Spleen (tissue), 7 donors: ENCODE results near the gene MBD2.

ENCODE experiments used
- CTCF ChIP-seq, 11 experiments: fragments of 200-600 bp in 7 of 11; fragments of 450-650 bp in 4 of 11; sonication (generic) in 4 of 11; IDR thresholded peaks in 8 of 11; conservative IDR thresholded peaks in 3 of 11; 1 replicate in 7 of 11; 2 replicates in 4 of 11; pipeline versions ENCODE4 v1.4.0 to v1.8.0; 2016 to 2021; ENCODE audit warnings: antibody characterized with exemption in 11 of 11, inconsistent platforms in 4 of 11, mild to moderate bottlenecking in 1 of 11
- POLR2A ChIP-seq, 3 donors: fragments of 450-650 bp; IDR thresholded peaks; one replicate each; pipeline ENCODE4 v1.5.1; 2017; ENCODE audit warnings: antibody characterized with exemption in 3 of 3, mild to moderate bottlenecking in 1 of 3
- POLR2AphosphoS5 ChIP-seq, 3 donors: sonication (generic); formaldehyde crosslinking; IDR thresholded peaks; one replicate each; pipeline ENCODE4 v1.5.1; 2017; ENCODE audit warnings: antibody characterized with exemption in 3 of 3
- donor health status: DM: no; HTN: no; CAD: no; lungs with moderate emphysema.
- donor health status: DM: no; HTN: no; CAD: no.
- donor health status: DM: no; HTN: no; CAD: no.

GRCh38 chr18:54269893-54270844 is 45.7 kb upstream of the MBD2 start:
- TF ChIP-seq CTCF (IDR thresholded peaks at IDR 0.05 in 8 of 11, conservative IDR thresholded peaks at IDR 0.05 in 3 of 11), result peak in 9 of 11 experiments; percentile 3 to 52 (median 42)
- no peak for TF ChIP-seq POLR2AphosphoS5 (IDR thresholded peaks at IDR 0.05)
- no peak for TF ChIP-seq POLR2A (IDR thresholded peaks at IDR 0.05)
